Activated CD4-positive, alpha-beta T cell treated with anti-CD3 and anti-CD28 coated beads for 1 hour (primary cell): ENCODE data around the gene ZNF45.
"Not testable (repeated sequence)": the region's sequence is repeated elsewhere in the genome, so short reads cannot be mapped to it uniquely, and the experiment has no call there.

Experiments
- DNase-seq: peaks from one replicate; pipeline ENCODE4 v3.0.0-alpha.2; 2020

The ZNF45 gene

DNA sequence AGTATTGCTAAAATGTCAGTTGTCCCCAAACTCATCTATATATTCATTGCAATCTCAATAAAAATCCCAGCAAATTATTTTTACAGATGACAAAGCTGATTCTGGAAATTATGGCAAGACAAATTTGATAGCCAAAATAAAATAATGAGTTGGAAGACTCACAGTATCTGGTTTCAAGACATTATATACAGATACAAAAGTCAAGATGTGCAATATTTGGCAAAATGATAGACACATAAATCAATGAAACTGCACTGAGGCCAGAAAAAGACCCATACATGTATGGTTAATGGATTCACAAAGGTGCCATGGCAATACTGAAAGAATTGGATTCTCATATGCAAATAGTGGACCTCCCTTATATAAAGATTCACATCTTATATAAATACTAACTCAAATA, 24.2 kb downstream of the ZNF45 start:
- no peak for DNase-seq

DNA sequence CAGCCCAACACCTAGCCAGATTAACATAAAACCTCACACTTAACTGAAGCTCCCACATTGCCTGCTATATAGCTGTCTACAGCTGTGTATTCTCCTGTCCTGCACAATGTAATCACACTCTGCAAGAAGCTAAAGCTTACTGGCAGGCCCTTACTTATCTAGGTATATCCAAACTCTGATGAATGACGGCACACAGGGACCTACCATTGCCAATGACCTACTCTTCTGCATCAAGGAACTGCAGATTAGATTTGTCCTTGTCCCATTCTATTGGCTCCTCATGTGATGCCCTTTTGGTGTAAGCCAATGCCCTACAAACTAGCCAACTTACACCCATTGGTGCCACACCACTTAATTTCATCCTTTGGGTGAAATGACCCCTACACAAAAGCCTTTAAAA, 26.4 kb downstream of the ZNF45 start:
- no peak for DNase-seq

DNA sequence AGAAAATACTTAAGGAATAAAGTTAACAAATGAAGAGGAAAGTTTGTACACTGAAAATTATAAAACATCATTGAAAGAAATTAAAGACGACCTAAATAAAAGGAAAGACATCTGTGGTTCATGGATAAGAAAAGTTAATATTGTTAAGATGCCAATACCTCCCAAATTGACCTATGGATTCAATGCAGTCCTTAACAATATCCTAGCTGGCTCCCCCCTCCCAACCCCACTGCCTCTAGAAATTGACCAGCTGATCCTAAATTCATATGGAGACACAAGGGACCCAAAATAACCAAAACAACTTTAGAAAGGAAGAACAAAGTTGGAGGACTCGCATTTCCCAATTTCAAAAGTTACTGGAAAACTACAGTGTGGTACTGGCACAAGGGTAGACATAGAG, 28.3 kb downstream of the ZNF45 start:
- DNase-seq: no peak

DNA sequence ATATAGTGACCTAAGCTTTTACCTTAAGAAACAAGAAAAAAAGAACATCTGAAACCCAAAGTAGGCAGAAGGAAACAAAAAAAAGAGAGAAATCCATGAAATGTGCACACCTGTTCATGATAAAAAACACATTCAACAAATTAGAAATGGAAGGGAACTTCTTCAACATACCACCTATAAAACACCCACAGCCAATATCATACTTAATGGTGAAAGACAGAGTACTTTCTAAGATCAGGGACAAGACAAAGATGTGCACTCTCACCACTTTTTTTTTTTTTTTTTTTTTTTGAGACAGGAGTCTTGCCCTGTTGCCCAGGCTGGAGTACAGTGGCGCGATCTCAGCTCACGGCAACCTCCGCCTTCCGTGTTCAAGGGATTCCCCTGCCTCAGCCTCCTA, 29.2 kb downstream of the ZNF45 start:
- DNase-seq: no peak

DNA sequence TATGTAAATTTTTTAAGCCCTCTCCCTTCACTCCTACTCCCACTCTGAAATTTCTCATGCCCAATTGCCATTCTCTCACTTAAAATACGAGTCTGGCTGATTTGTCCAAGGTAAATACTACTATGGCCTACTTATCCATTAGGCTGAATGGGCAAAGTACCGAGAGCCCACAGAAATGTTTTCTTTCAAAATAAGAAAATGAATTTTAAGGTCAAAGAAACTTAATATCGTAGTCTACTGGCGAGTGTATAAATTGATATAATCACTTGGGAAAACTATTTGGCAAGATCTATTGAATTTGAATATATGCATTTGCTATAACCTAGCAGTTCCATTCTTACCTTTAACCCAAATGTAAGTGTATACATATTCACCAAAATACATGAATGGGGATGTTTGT, 32.7 kb downstream of the ZNF45 start:
- no peak for DNase-seq

DNA sequence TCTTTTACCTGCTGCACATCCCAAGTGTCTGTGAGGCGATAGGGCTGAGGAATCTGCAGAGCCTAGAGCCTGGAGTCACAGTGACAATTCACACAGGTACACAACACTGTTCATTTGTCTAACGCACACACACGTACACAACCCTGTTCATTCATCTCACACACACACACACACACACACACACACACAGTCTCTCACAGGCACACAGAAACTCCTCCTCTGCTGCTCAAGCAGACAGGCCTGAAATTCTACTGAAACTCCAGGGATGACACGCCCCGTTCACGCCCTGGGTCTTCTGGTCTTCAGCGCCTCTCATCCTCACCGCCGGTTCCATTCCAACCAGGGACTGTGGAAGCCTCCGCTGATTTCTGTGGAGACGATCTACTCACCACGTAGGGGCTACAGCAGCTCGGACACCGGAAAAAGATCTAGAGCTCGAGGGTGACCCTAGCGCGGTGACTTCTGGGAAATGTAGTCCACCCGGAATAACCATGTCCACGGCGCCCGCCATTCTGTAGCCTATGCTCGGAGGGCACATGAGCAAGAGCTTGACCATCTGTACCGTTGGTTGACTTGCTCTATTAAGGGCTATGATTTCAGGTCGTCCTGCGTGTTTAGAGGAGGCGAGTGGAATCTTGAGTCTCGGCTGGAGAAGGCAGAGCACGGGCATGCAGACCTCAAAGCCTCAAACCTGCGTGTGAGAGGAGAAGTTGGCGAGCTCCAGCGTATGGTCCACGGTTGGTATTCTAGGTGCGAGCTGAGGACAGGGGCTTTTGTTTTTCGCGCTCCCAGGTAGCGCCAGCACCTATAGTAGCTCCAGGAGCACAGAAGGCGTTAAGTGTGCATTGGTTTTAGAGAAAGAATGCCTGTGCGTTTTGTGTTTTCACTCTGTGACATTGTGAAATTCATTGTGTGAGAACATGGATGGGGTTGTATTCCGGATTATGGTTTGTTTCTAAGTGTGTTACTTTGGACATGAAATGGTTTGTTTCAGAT, 33.4 kb downstream of the ZNF45 start:
- peak; percentile 51 for DNase-seq

DNA sequence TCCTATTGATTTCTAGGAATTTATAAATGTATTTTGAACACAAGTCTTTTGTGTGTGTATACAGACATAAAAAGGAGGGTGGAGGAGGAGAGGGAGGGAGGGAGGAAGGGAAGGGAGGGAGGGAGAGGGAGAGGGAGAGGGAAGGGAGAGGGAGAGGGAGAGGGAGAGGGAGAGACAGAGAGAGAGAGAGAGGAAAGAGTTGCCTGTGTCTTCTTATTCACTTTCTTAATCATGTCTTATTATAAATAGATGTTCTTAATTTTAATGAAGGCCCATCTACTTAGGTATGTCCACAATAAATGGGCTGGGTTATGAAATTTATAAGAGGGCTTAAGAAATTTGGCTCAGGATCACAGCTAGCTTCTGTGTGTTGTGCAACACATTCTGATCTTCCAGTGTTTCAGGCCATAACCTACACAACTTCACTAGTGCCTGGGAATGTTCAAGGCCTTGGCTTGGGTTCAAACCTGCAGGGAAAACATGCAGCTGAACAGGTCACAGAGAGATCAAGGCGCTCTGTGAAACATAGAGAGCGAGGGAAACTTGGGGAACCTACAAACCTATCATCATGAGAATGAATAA, 39.3 kb downstream of the ZNF45 start:
- DNase-seq: no peak

DNA sequence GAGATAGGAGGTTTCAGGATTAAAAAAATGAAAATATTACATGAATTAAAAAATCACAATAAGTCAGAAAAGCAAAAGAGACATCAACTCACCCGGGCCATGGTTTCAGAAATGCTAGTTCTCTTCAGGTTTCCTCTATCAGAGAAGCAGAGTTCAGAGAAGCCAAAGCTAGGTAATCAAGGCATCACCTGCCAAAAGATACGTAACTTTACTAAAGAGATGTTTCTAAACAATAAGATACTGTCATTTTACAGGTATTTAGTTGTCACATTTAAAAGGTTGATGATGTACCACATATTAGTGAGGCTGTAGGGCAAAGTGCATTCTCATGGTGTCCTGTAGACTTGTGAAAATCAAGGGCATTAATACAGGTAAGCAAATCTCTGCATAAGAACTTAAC, 51.2 kb downstream of the ZNF45 start, which contains the start of gene ZNF404:
ZNF404 (minus strand) TSS at position 101 of the 400 bp plus-strand sequence.
- no peak for DNase-seq

DNA sequence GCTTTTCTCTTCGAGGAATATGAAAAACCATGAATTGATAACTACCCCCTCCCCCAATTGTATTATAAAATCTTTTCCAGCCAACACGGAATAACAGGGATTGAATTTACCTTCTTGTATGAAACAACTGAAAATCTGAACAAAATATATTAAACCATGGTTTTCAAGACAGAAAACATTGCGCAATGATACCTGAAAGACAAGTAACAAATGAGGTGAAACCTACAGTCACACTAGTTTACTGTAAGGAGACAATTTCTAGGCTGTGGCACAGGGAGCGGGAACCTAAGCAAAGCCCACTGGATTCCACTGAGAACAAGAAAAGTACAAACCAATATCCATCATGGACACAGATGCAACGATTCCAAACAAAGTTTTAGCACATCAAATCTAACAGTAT, 54.6 kb downstream of the ZNF45 start:
- no peak for DNase-seq

DNA sequence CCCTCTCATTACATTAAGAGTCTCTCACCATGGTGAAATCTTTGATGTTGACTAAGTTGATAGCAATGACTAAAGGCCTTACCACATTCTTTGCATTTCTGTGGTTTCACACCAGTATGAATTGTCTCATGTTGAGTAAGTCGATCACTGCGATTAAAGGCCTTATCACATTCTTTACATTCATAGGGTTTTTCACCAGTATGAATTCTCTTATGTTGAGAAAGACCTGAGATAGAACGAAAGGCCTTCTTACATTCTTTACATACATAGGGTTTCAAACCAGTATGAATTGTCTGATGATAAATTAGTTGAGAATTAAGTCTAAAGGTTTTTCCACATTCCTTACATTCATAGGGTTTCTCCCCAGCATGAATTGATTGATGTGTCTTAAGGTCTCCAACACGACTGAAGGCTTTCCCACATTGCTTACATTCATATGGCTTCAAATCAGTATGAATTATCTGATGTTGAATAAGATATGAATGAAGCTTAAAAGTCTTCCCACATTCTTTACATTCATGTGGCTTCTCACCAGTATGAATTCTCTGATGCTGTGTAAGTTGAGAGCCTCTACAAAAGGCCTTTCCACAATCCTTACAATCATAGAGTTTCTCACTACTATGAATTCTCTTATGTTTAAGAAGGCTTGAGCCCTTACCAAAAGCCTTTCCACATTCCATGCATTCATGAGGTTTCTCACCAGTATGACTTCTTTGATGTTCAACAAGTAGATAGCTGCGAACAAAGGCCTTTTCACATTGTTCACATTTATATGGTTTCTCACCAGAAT, 62.3 kb downstream of the ZNF45 start:
- no peak for DNase-seq

DNA sequence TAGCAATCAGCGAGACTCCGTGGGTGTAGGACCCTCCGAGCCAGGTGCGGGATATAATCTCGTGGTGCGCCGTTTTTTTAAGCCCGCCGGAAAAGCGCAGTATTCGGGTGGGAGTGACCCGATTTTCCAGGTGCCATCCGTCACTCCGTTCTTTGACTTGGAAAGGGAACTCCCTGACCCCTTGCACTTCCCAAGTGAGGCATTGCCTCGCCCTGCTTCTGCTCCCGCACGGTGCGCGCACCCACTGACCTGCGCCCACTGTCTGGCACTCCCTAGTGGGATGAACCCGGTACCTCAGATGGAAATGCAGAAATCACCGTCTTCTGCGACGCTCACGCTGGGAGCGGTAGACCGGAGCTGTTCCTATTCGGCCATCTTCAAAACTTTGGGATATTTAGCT, 68.2 kb downstream of the ZNF45 start:
- DNase-seq: not testable (repeated sequence)
